WTC11 (cell line): ENCODE measurements around the gene ATP6V1C2.

ENCODE experiments used
- CTCF ChIP-seq: fragments of 200-600 bp; IDR thresholded peaks from 2 replicates; pipeline ENCODE4 v1.8.0; 2022; ENCODE audit warnings: antibody characterized with exemption
- E2F1 ChIP-seq: sonication (generic); formaldehyde crosslinking; IDR thresholded peaks from 2 replicates; pipeline ENCODE4 v1.8.0; 2022; ENCODE audit warnings: mild to moderate bottlenecking, missing genetic modification reagents
- FOXK1 ChIP-seq: sonication (generic); formaldehyde crosslinking; IDR thresholded peaks from 2 replicates; pipeline ENCODE4 v1.8.0; 2022; ENCODE audit warnings: mild to moderate bottlenecking, moderate library complexity, missing genetic modification reagents
- GABPB1 ChIP-seq: sonication (generic); formaldehyde crosslinking; IDR thresholded peaks from 2 replicates; pipeline ENCODE4 v1.8.1; 2023; ENCODE audit warnings: mild to moderate bottlenecking, missing genetic modification reagents
- KAT7 ChIP-seq: sonication (generic); formaldehyde crosslinking; IDR thresholded peaks from 2 replicates; pipeline ENCODE4 v1.8.1; 2023; ENCODE audit warnings: missing genetic modification reagents, mild to moderate bottlenecking, borderline replicate concordance
- MAX ChIP-seq: sonication (generic); formaldehyde crosslinking; IDR thresholded peaks from 2 replicates; pipeline ENCODE4 v1.8.0; 2022; ENCODE audit warnings: mild to moderate bottlenecking, missing genetic modification reagents
- USF2 ChIP-seq: sonication (generic); formaldehyde crosslinking; IDR thresholded peaks from 2 replicates; pipeline ENCODE4 v1.8.1; 2023; ENCODE audit warnings: mild to moderate bottlenecking, missing genetic modification reagents, moderate library complexity
- ZBTB43 ChIP-seq: sonication (generic); formaldehyde crosslinking; IDR thresholded peaks from 2 replicates; pipeline ENCODE4 v1.8.1; 2023; ENCODE audit warnings: mild to moderate bottlenecking, missing genetic modification reagents
- ZNF396 ChIP-seq: fragments of 250-450 bp; sonication (Bioruptor Pico); IDR thresholded peaks from 2 replicates; pipeline ENCODE4 v1.8.0; 2021; ENCODE audit warnings: mild to moderate bottlenecking, moderate library complexity, borderline replicate concordance

GRCh38 chr2:10675131-10675530 is 46.3 kb upstream of the ATP6V1C2 start:
- no peak for TF ChIP-seq CTCF
- no peak for TF ChIP-seq FOXK1 (CRISPR knock-in tag)
- TF ChIP-seq MAX (CRISPR knock-in tag): no peak
- TF ChIP-seq KAT7 (CRISPR knock-in tag): no peak
- no peak for TF ChIP-seq ZBTB43 (CRISPR knock-in tag)
- no peak for TF ChIP-seq ZNF396
- TF ChIP-seq E2F1: no peak
- TF ChIP-seq USF2 (CRISPR knock-in tag): no peak
- no peak for TF ChIP-seq GABPB1 (CRISPR knock-in tag)
